ENCODE measurements around the gene PDIA3. TPM values are rescaled to one million over a fixed set of nuclear protein-coding genes. Genes with fewer than 3 reads are reported as not detected.

PDIA3 gene
- total and polyA plus RNA-seq, 2 donors (not counting 3 experiments of a cell fraction or from before 2014, with no cell fraction given), result 140 to 857 TPM

GRCh38 chr15:43799209-43799944, 53.1 kb downstream of the PDIA3 start:
- no peak overlapping the region for H3K27ac ChIP-seq (ENCODE audit: insufficient read depth, low read depth, low read length)
- no peak for DNase-seq (ENCODE audit: low read depth, low spot score)
- ChIA-PET POLR2A (no interaction called here), CTCF (no interaction called here)
- peaks cover 15 to 20% of the 10 kb centered on the region in 2 experiments for H3K36me3 ChIP-seq (ENCODE audit: control insufficient read depth in 2 of 2, extremely low read depth in 1 of 2, insufficient read depth in 2 of 2, low read length in 2 of 2)
- H3K4me3 ChIP-seq (replicated peaks in 1 of 3; ENCODE audit: insufficient read depth in 1 of 3, low read depth in 1 of 3, low read length in 3 of 3), result no peak overlapping the region
- BruUV-seq (replicated peaks), result no TSS peak
- H3K4me2 ChIP-seq (ENCODE audit: insufficient read depth, low read length), result no peak overlapping the region
- TF ChIP-seq EZH2 (IDR thresholded peaks at IDR 0.05; ENCODE audit: borderline replicate concordance, low read depth, low read length, severe bottlenecking) (no peak), POLR2AphosphoS5 (IDR thresholded peaks at IDR 0.05; ENCODE audit: insufficient read depth, low read depth, low read length) (no peak), MAX (IDR thresholded peaks at IDR 0.05; ENCODE audit: insufficient read depth, insufficient read length) (no peak), GATA2 (IDR thresholded peaks at IDR 0.05; ENCODE audit: insufficient read depth, insufficient read length, low read depth, low read length) (no peak), MYC (IDR thresholded peaks at IDR 0.05; ENCODE audit: low read depth, low read length) (no peak)
- H3K9me3 ChIP-seq (replicated peaks; ENCODE audit: control insufficient read depth, insufficient read depth, low read length), result no peaks in the 10 kb centered on the region
- no peak overlapping the region for H2AFZ ChIP-seq (ENCODE audit: low read depth, low read length)
- FAIRE-seq, result no peak
- no peaks in the 10 kb centered on the region for H4K20me1 ChIP-seq (replicated peaks; ENCODE audit: control insufficient read depth, extremely low read depth, insufficient read depth, low read length)
- peaks cover 12% of the 10 kb centered on the region for H3K4me1 ChIP-seq (ENCODE audit: control insufficient read depth, extremely low read depth, insufficient read depth, low read length)
- no peaks in the 10 kb centered on the region for H3K9me1 ChIP-seq (replicated peaks; ENCODE audit: control insufficient read depth, extremely low read depth, insufficient read depth, low read length)
- H3K27me3 ChIP-seq (ENCODE audit: control insufficient read depth in 2 of 2, insufficient read depth in 2 of 2, low read length in 2 of 2), result no peaks in the 10 kb centered on the region
- H3K79me2 ChIP-seq (ENCODE audit: control insufficient read depth, insufficient read depth, low read length), result peaks cover 21% of the 10 kb centered on the region
- dilution Hi-C loops (cut with MboI; ENCODE audit: extremely low pct_ligation_motif_present, low sequenced_read_pairs), result no loop called here
- intact Hi-C loops (cut with micrococcal nuclease), result no loop called here
- no peak overlapping the region for H3K9ac ChIP-seq (replicated peaks; ENCODE audit: extremely low read depth, insufficient read depth, low read length)

- POLR2A ChIA-PET, result interaction anchor here (1.1 kb wide), 1 partner anchor 25 kb away, joined by 7 read pairs; the partner anchor contains the start of gene MFAP1
- FAIRE-seq, result no peak
- H3K36me3 ChIP-seq (ENCODE audit: control insufficient read depth in 2 of 2, extremely low read depth in 1 of 2, insufficient read depth in 2 of 2, low read length in 2 of 2), result peaks cover 16 to 17% of the 10 kb centered on the region in 2 experiments
These were observed 53.7 kb downstream of the PDIA3 start, which contains the start of gene SERINC4 for GRCh38 chr15:43799945-43800285. TSS of gene SERINC4 (minus strand) at chr15:43800220. CDS start at chr15:43799986, 234 bp downstream.

More at GRCh38 chr15:43799945-43800285, 53.7 kb downstream of the PDIA3 start, which contains the start of gene SERINC4:
- CTCF ChIA-PET, result no interaction called here
- Histone ChIP-seq H3K4me2 (ENCODE audit: insufficient read depth, low read length) (peak within 1 kb of the TSS; percentile 77), H3K79me2 (ENCODE audit: control insufficient read depth, insufficient read depth, low read length) (peaks cover 18% of the 10 kb centered on the region), H3K4me1 (ENCODE audit: control insufficient read depth, extremely low read depth, insufficient read depth, low read length) (peaks cover 10% of the 10 kb centered on the region), H4K20me1 (replicated peaks; ENCODE audit: control insufficient read depth, extremely low read depth, insufficient read depth, low read length) (no peaks in the 10 kb centered on the region), H3K27ac (ENCODE audit: insufficient read depth, low read depth, low read length) (peak within 1 kb of the TSS; percentile 45), H3K4me3 (replicated peaks in 1 of 3; ENCODE audit: insufficient read depth in 1 of 3, low read depth in 1 of 3, low read length in 3 of 3) (peak within 1 kb of the TSS; percentile 78 to 94 (median 83)), H3K9me1 (replicated peaks; ENCODE audit: control insufficient read depth, extremely low read depth, insufficient read depth, low read length) (no peaks in the 10 kb centered on the region), H2AFZ (ENCODE audit: low read depth, low read length) (peak within 1 kb of the TSS; percentile 64), H3K27me3 (ENCODE audit: control insufficient read depth in 2 of 2, insufficient read depth in 2 of 2, low read length in 2 of 2) (no peaks in the 10 kb centered on the region), H3K9ac (replicated peaks; ENCODE audit: extremely low read depth, insufficient read depth, low read length) (peak within 1 kb of the TSS; percentile 73), H3K9me3 (replicated peaks; ENCODE audit: control insufficient read depth, insufficient read depth, low read length) (no peaks in the 10 kb centered on the region)
- dilution Hi-C loops (cut with MboI; ENCODE audit: extremely low pct_ligation_motif_present, low sequenced_read_pairs) (no loop called here), intact Hi-C loops (cut with micrococcal nuclease) (no loop called here)
- no peak for DNase-seq (ENCODE audit: low read depth, low spot score)
- TF ChIP-seq JUN (IDR thresholded peaks at IDR 0.05; ENCODE audit: borderline replicate concordance, insufficient read depth, insufficient read length, low read depth) (no peak), MYC (IDR thresholded peaks at IDR 0.05; ENCODE audit: low read depth, low read length) (no peak), MAX (IDR thresholded peaks at IDR 0.05; ENCODE audit: insufficient read depth, insufficient read length) (no peak)
- no TSS peak for BruUV-seq (replicated peaks)
